Peyer's patch (tissue), 4 donors: Measurements from ENCODE around the gene ADGRB3.

Source experiments
- CTCF ChIP-seq, 6 experiments: fragments of 450-650 bp in 4 of 6; fragments of 200-600 bp in 2 of 6; sonication (generic) in 1 of 6; IDR thresholded peaks; one replicate each; pipeline ENCODE4 v1.5.1; 2017 to 2019; ENCODE audit warnings: antibody characterized with exemption in 6 of 6, mild to moderate bottlenecking in 3 of 6, moderate library complexity in 1 of 6
- POLR2A ChIP-seq, 2 donors: fragments of 450-650 bp; IDR thresholded peaks; one replicate each; pipeline ENCODE4 v1.5.1; 2017; ENCODE audit warnings: antibody characterized with exemption in 2 of 2, mild to moderate bottlenecking in 2 of 2, moderate library complexity in 2 of 2

- no peak for TF ChIP-seq POLR2A (IDR thresholded peaks at IDR 0.05)
- no peak for TF ChIP-seq CTCF (IDR thresholded peaks at IDR 0.05)
Measured at GRCh38 chr6:68597642-68598041, 37.4 kb upstream of the ADGRB3 start.
